Neural cell (in vitro differentiated cells): ENCODE data around the gene ARHGAP20. TPM values are rescaled to one million over a fixed set of nuclear protein-coding genes. Genes with fewer than 3 reads are reported as not detected.

ENCODE experiments used
- H2AFZ ChIP-seq: fragments of 200-600, 300-800 bp; sonication (generic), shearing (Covaris generic); 2 replicates; pipeline ENCODE4 v1.6.0; 2014; ENCODE audit warnings: low read depth, mild to moderate bottlenecking, antibody characterized with exemption, low read length, moderate library complexity
- H3F3A ChIP-seq: fragments of 200-600 bp; shearing (Covaris generic); 2 replicates; pipeline ENCODE4 v1.6.1; 2016; ENCODE audit warnings: mild to moderate bottlenecking, moderate library complexity, mixed read lengths, antibody characterized with exemption, low read length; ENCODE audit not compliant: insufficient read depth, poor library complexity, severe bottlenecking
- H3K27ac ChIP-seq: fragments of 200-600, 300-800 bp; sonication (generic), shearing (Covaris generic); 2 replicates; pipeline ENCODE4 v1.5.1; 2014; ENCODE audit warnings: mild to moderate bottlenecking, low read length, moderate library complexity
- H3K27me3 ChIP-seq: fragments of 300-800, 200-600 bp; sonication (generic), shearing (Covaris generic); 2 replicates; pipeline ENCODE4 v1.6.0; 2014; ENCODE audit warnings: mild to moderate bottlenecking, low read depth, low read length, moderate library complexity; ENCODE audit not compliant: insufficient read depth
- H3K36me3 ChIP-seq: fragments of 300-800, 200-600 bp; sonication (generic), shearing (Covaris generic); 2 replicates; pipeline ENCODE4 v1.5.1; 2014; ENCODE audit warnings: mild to moderate bottlenecking, antibody characterized with exemption, low read length, moderate library complexity; ENCODE audit not compliant: insufficient read depth
- H3K4me2 ChIP-seq: fragments of 300-800, 200-600 bp; sonication (generic), shearing (Covaris generic); 2 replicates; pipeline ENCODE4 v1.6.0; 2014; ENCODE audit warnings: mild to moderate bottlenecking, low read length
- H3K4me3 ChIP-seq: fragments of 300-800, 200-600 bp; sonication (generic), shearing (Covaris generic); 2 replicates; pipeline ENCODE4 v1.5.1; 2014; ENCODE audit warnings: mild to moderate bottlenecking, low read length, moderate library complexity
- H3K79me2 ChIP-seq: fragments of 200-600 bp; shearing (Covaris generic); replicated peaks from 2 replicates; pipeline ENCODE4 v1.6.0; 2014; ENCODE audit warnings: mild to moderate bottlenecking, low read length, moderate library complexity; ENCODE audit not compliant: insufficient read depth
- H3K9ac ChIP-seq: fragments of 300-800, 200-600 bp; sonication (generic), shearing (Covaris generic); 2 replicates; pipeline ENCODE4 v1.6.1; 2016; ENCODE audit warnings: mild to moderate bottlenecking, low read length, mixed read lengths
- H3K9me2 ChIP-seq: fragments of 200-600 bp; shearing (Covaris generic); 2 replicates; pipeline ENCODE4 v1.6.1; 2016; ENCODE audit warnings: mild to moderate bottlenecking, low read length, mixed read lengths; ENCODE audit not compliant: insufficient read depth
- H3K9me3 ChIP-seq: fragments of 200-600, 300-800 bp; sonication (generic), shearing (Covaris generic); 2 replicates; pipeline ENCODE4 v1.6.1; 2016; ENCODE audit warnings: mild to moderate bottlenecking, mixed run types, low read length, moderate library complexity, mixed read lengths
- H4K20me1 ChIP-seq: fragments of 200-600 bp; shearing (Covaris generic); 2 replicates; pipeline ENCODE4 v1.6.1; 2016; ENCODE audit warnings: mild to moderate bottlenecking, mixed run types; ENCODE audit not compliant: insufficient read depth
- CTCF ChIP-seq: fragments of 450-650 bp; IDR thresholded peaks from 2 replicates; pipeline ENCODE4 v1.5.1; 2014; ENCODE audit warnings: antibody characterized with exemption, mild to moderate bottlenecking, moderate library complexity; ENCODE audit not compliant: poor library complexity, severe bottlenecking
- EP300 ChIP-seq: fragments of 450-650 bp; conservative IDR thresholded peaks from 2 replicates; pipeline ENCODE4 v1.6.1; 2014; ENCODE audit warnings: antibody characterized with exemption, mild to moderate bottlenecking, moderate library complexity; ENCODE audit not compliant: poor library complexity, severe bottlenecking
- EZH2 ChIP-seq: fragments of 200-600, 300-800 bp; shearing (Covaris generic), sonication (generic); IDR thresholded peaks from 2 replicates; pipeline ENCODE4 v1.6.1; 2014; ENCODE audit warnings: antibody characterized with exemption, low read length, borderline replicate concordance, mild to moderate bottlenecking; ENCODE audit not compliant: insufficient read depth, poor library complexity, severe bottlenecking
- MXI1 ChIP-seq: fragments of 450-650 bp; conservative IDR thresholded peaks from 2 replicates; pipeline ENCODE4 v1.6.1; 2014; ENCODE audit warnings: antibody characterized with exemption, mild to moderate bottlenecking; ENCODE audit not compliant: poor library complexity, severe bottlenecking
- POLR2AphosphoS5 ChIP-seq: IDR thresholded peaks from 2 replicates; pipeline ENCODE4 v1.6.1; 2012
- RAD21 ChIP-seq: fragments of 450-650 bp; conservative IDR thresholded peaks from 2 replicates; pipeline ENCODE4 v1.6.1; 2014; ENCODE audit warnings: antibody characterized with exemption, mild to moderate bottlenecking, moderate library complexity
- REST ChIP-seq: IDR thresholded peaks from 2 replicates; pipeline ENCODE4 v1.6.1; 2012; ENCODE audit warnings: borderline replicate concordance
- SMC3 ChIP-seq: fragments of 450-650 bp; conservative IDR thresholded peaks from 2 replicates; pipeline ENCODE4 v1.6.1; 2014; ENCODE audit warnings: antibody characterized with exemption, mild to moderate bottlenecking, moderate library complexity; ENCODE audit not compliant: poor library complexity
- TAF1 ChIP-seq: IDR thresholded peaks from 2 replicates; pipeline ENCODE4 v1.6.1; 2012; ENCODE audit warnings: low read depth
- polyA plus RNA-seq: library from polyadenylated mRNA; depleted of rRNA; stranded (reverse); fragments of >200 nt; gene quantifications from 2 replicates; pipeline ENCODE4 v1.2.3, GENCODE V29; 2014

ARHGAP20 gene
- polyA plus RNA-seq, 1 donor from 2014 or later, result 1.2 TPM

GRCh38 chr11:110544779-110545178, 167.5 kb downstream of the ARHGAP20 start:
- H3K4me3 ChIP-seq, result no peak overlapping the region
- H3K36me3 ChIP-seq, result no peaks in the 10 kb centered on the region

GRCh38 chr11:110538154-110538553, 174.1 kb downstream of the ARHGAP20 start:
- no peaks in the 10 kb centered on the region for H3K27me3 ChIP-seq
- TF ChIP-seq CTCF, result no peak
- TF ChIP-seq SMC3, result no peak
- TF ChIP-seq EP300, result no peak
- no peak for TF ChIP-seq POLR2AphosphoS5
- no peak for TF ChIP-seq RAD21
- no peak for TF ChIP-seq EZH2
- no peak overlapping the region for H3K27ac ChIP-seq
- H3K4me2 ChIP-seq, result no peak overlapping the region
- no peak overlapping the region for H2AFZ ChIP-seq
- H3K9me2 ChIP-seq, result no peaks in the 10 kb centered on the region
- no peaks in the 10 kb centered on the region for H4K20me1 ChIP-seq
- H3K36me3 ChIP-seq, result no peaks in the 10 kb centered on the region
- no peak overlapping the region for H3K4me3 ChIP-seq
- no peak overlapping the region for H3K9ac ChIP-seq
- H3K9me3 ChIP-seq, result no peaks in the 10 kb centered on the region
- H3F3A ChIP-seq, result no peaks in the 10 kb centered on the region
- H3K79me2 ChIP-seq, result no peaks in the 10 kb centered on the region

More at GRCh38 chr11:110544779-110545178, 167.5 kb downstream of the ARHGAP20 start:
- no peak overlapping the region for H3K9ac ChIP-seq
- H3K27ac ChIP-seq, result no peak overlapping the region
- no peaks in the 10 kb centered on the region for H3K27me3 ChIP-seq
- no peaks in the 10 kb centered on the region for H3K79me2 ChIP-seq
- H3K4me2 ChIP-seq, result no peak overlapping the region
- H3F3A ChIP-seq, result no peaks in the 10 kb centered on the region
- TF ChIP-seq SMC3, result no peak
- H3K9me3 ChIP-seq, result no peaks in the 10 kb centered on the region
- no peaks in the 10 kb centered on the region for H3K9me2 ChIP-seq
- no peaks in the 10 kb centered on the region for H4K20me1 ChIP-seq
- no peak overlapping the region for H2AFZ ChIP-seq

GRCh38 chr11:110530900-110531741, 181.1 kb downstream of the ARHGAP20 start:
- TF ChIP-seq TAF1 (no peak), REST (no peak), RAD21 (no peak), POLR2AphosphoS5 (no peak), MXI1 (no peak), SMC3 (no peak), EP300 (no peak), CTCF (no peak), EZH2 (no peak)
- no peak overlapping the region for H3K4me3 ChIP-seq
- H3F3A ChIP-seq, result no peaks in the 10 kb centered on the region
- H3K4me2 ChIP-seq, result no peak overlapping the region
- H3K27ac ChIP-seq, result no peak overlapping the region
- no peaks in the 10 kb centered on the region for H3K9me3 ChIP-seq
- no peaks in the 10 kb centered on the region for H3K79me2 ChIP-seq
- H2AFZ ChIP-seq, result no peak overlapping the region
- H3K9ac ChIP-seq, result no peak overlapping the region
- H3K9me2 ChIP-seq, result no peaks in the 10 kb centered on the region
- no peaks in the 10 kb centered on the region for H3K27me3 ChIP-seq
- H3K36me3 ChIP-seq, result no peaks in the 10 kb centered on the region
- no peaks in the 10 kb centered on the region for H4K20me1 ChIP-seq
